Stimulated activated CD8-positive, alpha-beta memory T cell treated with anti-CD3 and anti-CD28 coated beads, Interleukin-7, amount 100 ng/mL, for 48 hours (primary cell): ENCODE measurements around the gene LCNL1.

Experiments used
- DNase-seq, 2 donors: peaks; one replicate each; pipeline ENCODE4 v3.0.0-alpha.2; 2020; ENCODE audit warnings: low read depth in 1 of 2; ENCODE audit errors: extremely low read depth in 1 of 2

The LCNL1 gene

GRCh38 chr9:136946228-136947027 is 36.4 kb upstream of the LCNL1 start:
- DNase-seq, result no peak

- no peak for DNase-seq
Measured at GRCh38 chr9:136947028-136947891, 35.5 kb upstream of the LCNL1 start.

GRCh38 chr9:136947955-136948510 is 34.8 kb upstream of the LCNL1 start:
- DNase-seq, result no peak

DNA sequence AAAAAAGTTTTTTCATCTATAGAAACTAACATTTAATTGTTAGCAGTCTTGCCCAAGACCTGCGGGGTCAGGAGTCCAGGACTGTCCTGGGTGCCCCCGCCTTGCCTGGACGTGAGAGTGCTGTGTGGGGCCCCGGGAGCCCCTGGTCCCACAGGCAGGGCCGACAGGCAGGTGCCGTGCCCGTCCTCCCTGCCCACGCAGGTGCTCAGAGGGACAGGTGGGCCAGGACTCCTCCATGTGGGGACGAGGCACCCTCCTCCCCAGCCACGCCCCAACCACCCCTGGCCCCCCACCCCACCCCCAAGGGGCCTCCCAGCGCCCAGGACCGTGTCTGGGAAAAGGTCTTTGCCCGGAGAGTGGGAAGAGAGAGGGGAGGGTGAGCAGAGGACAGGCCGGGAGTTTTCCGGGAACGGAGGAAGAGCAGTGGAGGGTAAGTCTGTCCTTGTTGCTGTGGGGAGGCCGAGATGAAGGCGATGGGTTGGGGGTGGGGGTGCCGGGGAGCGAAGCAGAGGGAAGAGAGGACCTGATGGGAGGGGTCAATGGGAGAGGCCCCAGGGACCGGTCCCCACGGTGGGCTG is 33.5 kb upstream of the LCNL1 start:
- no peak for DNase-seq

DNA sequence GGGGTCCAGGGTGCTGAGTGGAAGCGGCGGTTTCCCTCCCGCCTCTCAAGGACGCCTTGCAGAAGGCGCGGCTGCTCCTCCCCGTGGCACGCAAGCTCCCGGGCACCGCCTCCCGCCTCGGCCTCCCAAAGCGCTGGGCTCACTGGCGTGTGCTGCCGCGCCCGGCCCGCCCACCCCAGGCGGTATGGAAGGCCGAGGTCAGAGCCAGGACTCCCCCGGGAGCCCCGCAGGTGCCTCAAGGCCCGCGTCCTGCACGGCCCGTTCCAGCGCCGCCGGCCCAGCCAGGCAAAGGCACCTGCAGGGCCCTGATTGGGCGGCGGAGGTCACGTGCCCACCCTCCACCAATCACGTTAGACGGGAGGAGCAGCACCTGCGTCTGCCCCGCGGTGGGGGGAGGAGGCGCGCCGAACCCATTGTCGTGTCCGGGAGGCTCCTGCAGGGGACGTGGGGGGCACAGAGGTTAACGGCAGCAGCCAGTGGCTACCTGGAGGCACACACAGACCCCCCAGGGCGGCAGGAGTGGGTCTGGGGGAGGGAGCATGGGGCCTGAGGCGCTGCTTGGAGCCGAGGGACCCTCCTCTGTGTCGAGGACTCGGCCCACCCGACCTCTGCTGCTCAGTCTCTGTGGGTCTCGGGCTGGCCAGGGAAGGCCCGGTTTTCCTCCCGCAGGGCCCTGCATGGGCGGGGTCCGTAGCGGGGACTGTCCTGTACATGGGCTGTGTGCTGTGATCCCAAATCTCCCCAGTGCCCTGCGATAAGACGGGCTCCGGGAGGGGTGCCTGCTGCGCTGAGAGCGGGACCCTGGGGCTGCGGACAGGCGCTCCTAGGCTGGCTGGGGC is 32.8 kb upstream of the LCNL1 start:
- peak; percentile 90 to 94 for DNase-seq

- DNase-seq, result no peak
Measured at GRCh38 chr9:136950656-136951276, 32.0 kb upstream of the LCNL1 start.

- DNase-seq, result no peak
Measured at GRCh38 chr9:136951541-136952320, 31.1 kb upstream of the LCNL1 start, which contains the start of gene LCN12. Gene LCN12, plus strand, starts transcription at chr9:136952273. Its CDS starts 55 bp downstream, at chr9:136952328.

DNA sequence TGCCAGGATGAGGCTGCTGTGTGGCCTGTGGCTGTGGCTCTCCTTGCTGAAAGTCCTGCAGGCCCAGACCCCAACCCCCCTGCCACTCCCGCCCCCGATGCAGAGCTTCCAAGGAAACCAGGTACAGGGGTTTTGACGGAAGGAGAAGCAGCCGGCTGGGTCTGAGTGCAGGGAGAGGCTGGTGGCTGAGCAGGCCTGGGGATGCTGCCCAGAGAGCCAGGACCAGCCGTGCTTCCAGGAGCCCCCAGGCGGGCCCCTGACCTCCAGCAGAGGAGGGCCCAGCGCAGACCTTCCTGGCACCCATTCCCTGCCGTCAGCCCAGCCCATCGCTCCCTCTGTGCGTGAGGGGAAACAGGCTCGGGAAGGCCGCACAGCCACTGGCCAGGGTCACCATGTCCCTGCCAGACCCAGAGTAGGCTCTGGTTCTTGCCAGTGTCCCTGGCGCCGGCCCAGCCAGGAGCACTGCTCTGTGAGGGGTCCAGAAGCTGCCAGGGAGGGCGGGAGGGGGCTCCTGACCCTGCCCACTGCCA is 30.4 kb upstream of the LCNL1 start:
- no peak for DNase-seq

GRCh38 chr9:136952876-136953770 is 29.7 kb upstream of the LCNL1 start:
- no peak for DNase-seq

- no peak for DNase-seq
Measured at GRCh38 chr9:136953771-136954269, 29.0 kb upstream of the LCNL1 start.

GRCh38 chr9:136954270-136955083 is 28.3 kb upstream of the LCNL1 start:
- no peak for DNase-seq

GRCh38 chr9:136955202-136955942 is 27.4 kb upstream of the LCNL1 start:
- DNase-seq, result no peak

DNA sequence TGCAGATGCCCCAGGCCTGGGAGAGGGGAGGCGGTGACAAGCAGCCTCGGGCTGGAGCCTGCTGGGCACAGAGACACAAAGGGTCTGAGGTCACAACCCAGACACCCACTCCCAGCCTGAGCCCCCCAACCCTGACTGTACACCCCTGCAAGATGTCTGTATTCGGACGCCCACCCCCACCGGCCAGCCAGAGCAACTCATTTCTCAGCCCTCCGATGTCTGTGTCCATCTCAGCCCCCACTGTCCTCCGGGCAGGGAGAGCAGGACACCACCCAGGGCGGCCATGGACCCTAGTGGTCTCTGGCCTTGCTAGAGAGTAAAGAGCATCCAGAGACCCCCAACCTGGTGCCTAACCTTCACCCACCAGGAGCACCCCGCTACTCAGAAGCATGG is 26.9 kb upstream of the LCNL1 start:
- no peak for DNase-seq

- no peak for DNase-seq
Measured at GRCh38 chr9:136956604-136957003, 26.2 kb upstream of the LCNL1 start.

DNA sequence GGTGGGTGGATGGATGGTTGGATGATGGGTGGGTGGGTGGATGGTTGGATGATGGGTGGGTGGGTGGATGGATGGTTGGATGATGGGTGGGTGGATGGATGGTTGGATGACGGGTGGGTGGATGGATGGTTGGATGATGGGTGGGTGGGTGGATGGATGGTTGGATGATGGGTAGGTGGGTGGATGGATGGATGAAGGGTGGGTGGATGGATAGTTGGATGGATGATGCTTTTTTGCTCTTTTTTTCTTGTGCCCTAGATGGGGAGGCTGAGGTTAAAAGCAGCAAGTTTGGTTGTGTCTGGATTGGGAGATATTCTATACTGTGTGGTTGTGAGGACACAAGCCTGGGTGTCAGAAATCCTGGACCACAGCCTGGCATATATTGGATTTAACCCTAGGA is 25.3 kb upstream of the LCNL1 start:
- no peak for DNase-seq

- no peak for DNase-seq
Measured at GRCh38 chr9:136957901-136958300, 24.9 kb upstream of the LCNL1 start.
